Mammary epithelial cell (primary cell): ENCODE measurements around the gene MAP3K6.

ENCODE experiments used
- EZH2 ChIP-seq: IDR thresholded peaks from 2 replicates; pipeline ENCODE4 v1.6.1; 2012; ENCODE audit warnings: low read length, inconsistent platforms, borderline replicate concordance
- TF ChIP-seq, protein P1 (sequence below), 2 donors: IDR thresholded peaks in 1 of 2; conservative IDR thresholded peaks in 1 of 2; 2 replicates each; pipeline ENCODE4 v1.5.1; 2011 to 2012; ENCODE audit warnings: inconsistent platforms in 2 of 2, low read length in 2 of 2, mild to moderate bottlenecking in 2 of 2, control low read depth in 1 of 2, low read depth in 1 of 2; ENCODE audit not compliant: insufficient read depth in 1 of 2; ENCODE audit errors: extremely low read depth in 1 of 2

DNA sequence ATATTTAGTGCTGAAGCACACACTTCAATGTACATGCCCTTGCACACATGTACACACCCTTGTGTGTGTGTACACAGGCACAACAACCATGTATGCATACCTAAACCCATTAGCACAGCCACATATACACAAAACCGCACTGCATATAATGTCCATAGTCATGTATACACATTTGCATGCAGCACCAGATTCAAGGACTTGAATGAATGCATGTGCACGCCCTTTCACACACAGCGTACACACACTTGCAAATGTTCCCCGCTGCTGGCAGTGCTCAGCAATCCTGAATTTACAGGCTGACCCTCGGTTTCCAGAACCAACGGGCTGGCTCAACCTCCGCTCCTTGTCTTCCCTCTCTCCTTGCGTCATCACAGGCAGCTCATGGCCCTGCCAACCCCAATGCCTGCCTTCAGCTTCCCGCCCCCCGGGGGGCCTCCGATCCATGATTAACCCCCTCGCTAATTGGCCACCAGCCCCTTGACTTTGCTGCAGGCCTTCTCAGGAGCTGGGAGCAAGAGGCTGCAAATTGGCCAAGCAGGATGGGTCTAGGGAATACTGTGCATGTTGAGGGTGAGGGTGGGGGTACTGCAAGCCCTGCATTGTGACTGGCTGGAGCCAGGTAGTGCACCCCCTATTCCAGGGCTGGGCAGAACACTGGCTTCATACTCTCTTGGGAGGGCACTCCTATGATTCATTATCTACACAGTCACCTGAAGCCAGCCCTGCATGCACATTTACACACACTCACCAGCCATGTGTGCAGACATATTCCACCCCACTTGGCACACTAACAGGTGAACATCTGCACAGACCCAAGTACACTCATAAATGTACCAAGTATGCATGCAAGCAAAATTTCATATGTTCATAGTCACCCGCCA lies 33.6 kb upstream of the MAP3K6 start:
- TF ChIP-seq, protein P1, sequence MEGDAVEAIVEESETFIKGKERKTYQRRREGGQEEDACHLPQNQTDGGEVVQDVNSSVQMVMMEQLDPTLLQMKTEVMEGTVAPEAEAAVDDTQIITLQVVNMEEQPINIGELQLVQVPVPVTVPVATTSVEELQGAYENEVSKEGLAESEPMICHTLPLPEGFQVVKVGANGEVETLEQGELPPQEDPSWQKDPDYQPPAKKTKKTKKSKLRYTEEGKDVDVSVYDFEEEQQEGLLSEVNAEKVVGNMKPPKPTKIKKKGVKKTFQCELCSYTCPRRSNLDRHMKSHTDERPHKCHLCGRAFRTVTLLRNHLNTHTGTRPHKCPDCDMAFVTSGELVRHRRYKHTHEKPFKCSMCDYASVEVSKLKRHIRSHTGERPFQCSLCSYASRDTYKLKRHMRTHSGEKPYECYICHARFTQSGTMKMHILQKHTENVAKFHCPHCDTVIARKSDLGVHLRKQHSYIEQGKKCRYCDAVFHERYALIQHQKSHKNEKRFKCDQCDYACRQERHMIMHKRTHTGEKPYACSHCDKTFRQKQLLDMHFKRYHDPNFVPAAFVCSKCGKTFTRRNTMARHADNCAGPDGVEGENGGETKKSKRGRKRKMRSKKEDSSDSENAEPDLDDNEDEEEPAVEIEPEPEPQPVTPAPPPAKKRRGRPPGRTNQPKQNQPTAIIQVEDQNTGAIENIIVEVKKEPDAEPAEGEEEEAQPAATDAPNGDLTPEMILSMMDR (conservative IDR thresholded peaks at IDR 0.05 in 1 of 2, IDR thresholded peaks at IDR 0.05 in 1 of 2; ENCODE audit: extremely low read depth in 1 of 2, insufficient read depth in 1 of 2, low read depth in 1 of 2, low read length in 2 of 2): no peak
- TF ChIP-seq EZH2: no peak
